MM.1S (cell line): ENCODE results near the gene KCNMA1.

ENCODE experiments used
- EZH2 ChIP-seq: fragments of 300-600 bp; sonication (generic); optimal IDR thresholded peaks from 2 replicates; pipeline ENCODE3; 2017; ENCODE audit warnings: low read depth, mild to moderate bottlenecking, antibody characterized with exemption, low read length, mixed read lengths
- EZH2phosphoT487 ChIP-seq: fragments of 300-600 bp; sonication (generic); IDR thresholded peaks from 2 replicates; pipeline ENCODE4 v1.6.1; 2018; ENCODE audit warnings: antibody characterized with exemption, low read length
- TF ChIP-seq, protein P1 (sequence below): fragments of 300-600 bp; sonication (generic); IDR thresholded peaks from 2 replicates; pipeline ENCODE4 v1.5.1; 2016; ENCODE audit warnings: antibody characterized with exemption, low read length, mixed read lengths

- no peak for TF ChIP-seq EZH2
- TF ChIP-seq, protein P1, sequence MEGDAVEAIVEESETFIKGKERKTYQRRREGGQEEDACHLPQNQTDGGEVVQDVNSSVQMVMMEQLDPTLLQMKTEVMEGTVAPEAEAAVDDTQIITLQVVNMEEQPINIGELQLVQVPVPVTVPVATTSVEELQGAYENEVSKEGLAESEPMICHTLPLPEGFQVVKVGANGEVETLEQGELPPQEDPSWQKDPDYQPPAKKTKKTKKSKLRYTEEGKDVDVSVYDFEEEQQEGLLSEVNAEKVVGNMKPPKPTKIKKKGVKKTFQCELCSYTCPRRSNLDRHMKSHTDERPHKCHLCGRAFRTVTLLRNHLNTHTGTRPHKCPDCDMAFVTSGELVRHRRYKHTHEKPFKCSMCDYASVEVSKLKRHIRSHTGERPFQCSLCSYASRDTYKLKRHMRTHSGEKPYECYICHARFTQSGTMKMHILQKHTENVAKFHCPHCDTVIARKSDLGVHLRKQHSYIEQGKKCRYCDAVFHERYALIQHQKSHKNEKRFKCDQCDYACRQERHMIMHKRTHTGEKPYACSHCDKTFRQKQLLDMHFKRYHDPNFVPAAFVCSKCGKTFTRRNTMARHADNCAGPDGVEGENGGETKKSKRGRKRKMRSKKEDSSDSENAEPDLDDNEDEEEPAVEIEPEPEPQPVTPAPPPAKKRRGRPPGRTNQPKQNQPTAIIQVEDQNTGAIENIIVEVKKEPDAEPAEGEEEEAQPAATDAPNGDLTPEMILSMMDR = no peak
- TF ChIP-seq EZH2phosphoT487 = no peak
Measured at GRCh38 chr10:77680065-77680464, 42.5 kb upstream of the KCNMA1 start.
